HL-60 (cell line): ENCODE data around the gene ZNF460.

Experiments
- DNase-seq, 2 experiments: peaks; one replicate each; pipeline ENCODE4 v3.0.0-alpha.2; 2010 to 2020; ENCODE audit warnings: low read depth in 1 of 2, low spot score in 1 of 2
- H3K27ac ChIP-seq: fragments of 250-450 bp; sonication (Bioruptor Pico); replicated peaks from 2 replicates; pipeline ENCODE4 v1.5.1; 2020; ENCODE audit warnings: mild to moderate bottlenecking, moderate library complexity
- H3K27me3 ChIP-seq: fragments of 250-450 bp; sonication (Bioruptor Pico); 2 replicates; pipeline ENCODE4 v1.5.1; 2021; ENCODE audit warnings: mild to moderate bottlenecking, moderate library complexity; ENCODE audit not compliant: insufficient read depth, poor library complexity, severe bottlenecking
- H3K4me3 ChIP-seq: replicated peaks from 2 replicates; pipeline ENCODE4 v1.5.1; 2011; ENCODE audit warnings: mild to moderate bottlenecking, control low read depth, low read length; ENCODE audit not compliant: insufficient read depth
- CTCF ChIP-seq: IDR thresholded peaks from one replicate; pipeline ENCODE4 v1.5.1; 2011; ENCODE audit warnings: low read length, control low read depth, inconsistent platforms; ENCODE audit not compliant: insufficient read depth
- GABPA ChIP-seq: IDR thresholded peaks from 2 replicates; pipeline ENCODE4 v1.6.1; 2012; ENCODE audit warnings: low read depth
- POLR2AphosphoS5 ChIP-seq: IDR thresholded peaks from 2 replicates; pipeline ENCODE4 v1.6.1; 2012; ENCODE audit warnings: low read depth
- REST ChIP-seq: IDR thresholded peaks from 2 replicates; pipeline ENCODE4 v1.6.1; 2012; ENCODE audit warnings: low read depth; ENCODE audit not compliant: insufficient replicate concordance
- SPI1 ChIP-seq: IDR thresholded peaks from 2 replicates; pipeline ENCODE4 v1.6.1; 2012; ENCODE audit warnings: low read depth, mild to moderate bottlenecking, borderline replicate concordance

ZNF460 gene

GRCh38 chr19:57338877-57339276 lies 58.6 kb downstream of the ZNF460 start:
- H3K27ac ChIP-seq = no peak overlapping the region
- H3K27me3 ChIP-seq = no peaks in the 10 kb centered on the region
- no peak overlapping the region for H3K4me3 ChIP-seq
- no peak for TF ChIP-seq GABPA
- no peak for TF ChIP-seq SPI1
- TF ChIP-seq REST = no peak
- TF ChIP-seq POLR2AphosphoS5 = no peak
- no peak for TF ChIP-seq CTCF
- no peak for DNase-seq

- no peak overlapping the region for H3K27ac ChIP-seq
- no peak overlapping the region for H3K4me3 ChIP-seq
- no peak for DNase-seq
- TF ChIP-seq GABPA (no peak), SPI1 (no peak), POLR2AphosphoS5 (no peak), CTCF (no peak), REST (no peak)
- no peaks in the 10 kb centered on the region for H3K27me3 ChIP-seq
Observed at GRCh38 chr19:57342582-57342981, 62.3 kb downstream of the ZNF460 start.
